Dedifferentiated amniotic fluid mesenchymal stem cell (primary cell): ENCODE results near the gene SLC17A6.
A peak's percentile ranks its signal among the peaks of the same experiment; 100 is the strongest.

Experiments used
- DNase-seq: peaks from one replicate; pipeline ENCODE4 v3.0.0-alpha.2; 2016; ENCODE audit errors: extremely low spot score

The SLC17A6 gene

DNA sequence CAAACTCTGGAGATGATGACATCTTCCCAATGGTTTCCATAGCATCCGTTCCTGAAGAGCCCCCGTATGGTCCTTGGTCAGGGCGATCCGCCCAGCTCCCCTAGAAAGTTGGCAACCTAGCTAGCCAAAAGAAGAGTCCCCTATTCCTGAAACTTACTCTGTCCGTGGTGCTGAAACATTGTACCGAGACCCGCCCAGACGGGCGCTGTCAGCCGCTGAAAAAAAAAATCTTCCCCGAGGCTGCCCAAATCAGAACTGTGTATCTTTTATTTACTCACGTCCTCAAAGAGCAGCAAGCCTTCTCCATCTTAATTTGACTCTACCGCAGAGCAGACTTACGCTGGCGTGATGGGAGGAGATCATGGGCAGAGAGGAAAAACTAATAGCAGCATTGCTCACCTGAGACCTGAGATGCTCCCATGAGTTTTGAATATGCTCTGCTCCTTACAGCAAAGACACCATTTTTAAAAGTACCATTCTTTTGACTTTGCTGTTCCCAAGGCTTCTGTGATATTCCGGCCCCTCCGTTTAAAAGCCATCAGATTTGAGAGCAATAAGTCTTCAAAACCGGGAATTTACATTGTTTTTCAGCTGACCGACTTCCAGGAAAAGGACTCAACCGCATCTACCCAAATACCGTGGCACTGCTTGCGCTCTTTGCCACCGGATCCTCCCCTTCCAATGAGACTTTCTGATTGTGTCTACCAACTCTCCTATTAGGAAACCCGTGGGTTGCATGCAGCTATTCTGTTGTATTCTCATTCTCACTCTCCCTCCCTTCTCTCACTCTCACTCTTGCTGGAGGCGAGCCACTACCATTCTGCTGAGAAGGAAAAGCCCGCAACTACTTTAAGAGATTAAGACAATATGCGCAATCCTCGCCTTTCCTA, at the start of gene SLC17A6:
Gene SLC17A6, plus strand, starts transcription at position 786 of the 890 bp plus-strand sequence. CDS start 153 bp downstream, outside the sequence.
- no peak for DNase-seq

GRCh38 chr11:22302368-22302767, 35.8 kb upstream of the SLC17A6 start:
- DNase-seq: no peak

DNA sequence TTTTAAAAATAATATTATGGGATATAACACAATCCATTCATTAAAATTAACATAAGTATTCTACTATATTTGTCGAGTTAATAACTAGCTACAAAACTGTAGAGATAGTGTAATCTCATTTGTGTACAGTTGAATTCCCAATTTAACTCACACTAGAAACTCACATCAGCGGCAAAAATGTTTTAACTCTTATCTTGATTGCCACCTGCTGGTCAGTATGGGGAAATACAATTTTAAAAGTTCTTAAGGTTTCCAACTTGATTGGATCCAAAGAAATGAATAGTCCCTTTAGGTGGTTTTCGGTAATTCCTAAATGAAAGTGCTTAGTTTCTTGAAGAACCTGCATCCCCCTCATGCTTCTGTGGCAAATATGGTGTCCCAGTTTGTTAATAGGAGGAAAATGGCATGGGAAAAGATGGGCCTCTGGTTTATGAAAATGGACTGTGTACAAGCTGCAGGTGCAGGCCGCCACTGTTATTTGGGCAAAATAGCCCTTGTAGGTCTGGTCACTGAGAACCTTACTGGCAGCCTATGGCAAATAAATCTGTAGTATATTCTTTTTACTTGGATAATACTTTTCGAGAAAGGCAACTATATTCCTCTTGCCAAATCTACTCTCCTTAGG, 33.7 kb upstream of the SLC17A6 start:
- peak; percentile 38 for DNase-seq

DNA sequence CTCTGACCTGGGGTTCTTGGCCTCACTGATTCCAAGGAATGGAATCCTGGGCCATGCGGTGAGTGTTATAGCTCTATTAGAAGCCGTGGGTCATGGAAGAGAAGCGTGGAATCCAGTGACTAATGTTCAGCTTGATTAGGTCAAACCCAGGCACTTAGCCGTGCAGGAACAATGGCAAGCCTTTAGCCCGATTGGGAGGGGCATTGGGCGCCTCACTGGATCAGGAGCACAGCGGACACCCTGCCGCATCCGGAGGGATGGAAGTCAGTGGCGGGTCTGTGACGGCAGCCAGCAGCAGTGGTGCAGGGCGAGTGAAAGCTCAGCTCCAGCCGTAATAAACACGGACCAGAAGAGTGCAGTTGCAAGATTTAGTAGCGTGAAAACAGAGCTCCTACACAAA, 20.5 kb upstream of the SLC17A6 start:
- no peak for DNase-seq

DNA sequence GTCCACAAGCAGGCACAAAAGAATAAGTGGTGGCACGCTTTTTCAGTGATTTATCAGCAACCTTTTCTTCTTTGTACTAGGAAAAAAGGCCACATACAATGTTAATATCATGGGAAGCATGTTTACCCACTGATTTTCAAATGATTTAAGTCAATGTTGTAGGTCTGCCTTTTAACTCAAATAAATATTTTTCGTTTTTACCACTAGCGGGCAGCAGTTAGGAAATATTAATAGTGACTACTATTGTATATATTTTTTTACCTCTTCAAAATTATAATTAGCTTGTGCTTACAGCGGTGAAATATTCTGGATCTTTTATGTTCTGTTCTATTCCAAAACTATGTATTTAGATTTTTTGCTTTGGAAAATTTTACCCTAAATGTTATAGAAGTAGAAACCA, 6.4 kb upstream of the SLC17A6 start:
- no peak for DNase-seq

- DNase-seq: no peak
Observed at GRCh38 chr11:22336587-22336986, 1.6 kb upstream of the SLC17A6 start.

GRCh38 chr11:22339611-22340010, 1.4 kb downstream of the SLC17A6 start:
- no peak for DNase-seq

DNA sequence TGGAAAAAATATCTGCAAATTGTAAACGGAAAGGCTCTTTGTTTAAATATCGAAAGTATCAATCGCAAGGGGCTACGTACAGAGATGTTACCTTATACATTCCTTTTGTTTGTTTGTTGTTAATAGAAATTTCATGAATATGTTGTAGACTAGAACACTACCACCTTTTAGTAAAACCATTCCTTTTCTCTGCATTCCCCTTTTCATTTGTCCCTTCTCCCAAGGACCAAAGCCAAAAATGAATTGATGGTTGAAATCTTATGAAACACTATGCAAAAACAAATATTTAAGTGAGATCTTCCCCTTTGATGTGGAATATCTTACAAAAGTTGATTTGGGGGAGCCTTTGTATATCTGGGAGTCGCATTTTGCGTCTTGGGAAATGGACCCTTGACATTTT, 2.1 kb downstream of the SLC17A6 start:
- no peak for DNase-seq

- DNase-seq: no peak
Observed at GRCh38 chr11:22340701-22341587, 2.8 kb downstream of the SLC17A6 start.

- DNase-seq: no peak
Observed at GRCh38 chr11:22341588-22341931, 3.4 kb downstream of the SLC17A6 start.

GRCh38 chr11:22342211-22343031, 4.2 kb downstream of the SLC17A6 start:
- DNase-seq: no peak

DNA sequence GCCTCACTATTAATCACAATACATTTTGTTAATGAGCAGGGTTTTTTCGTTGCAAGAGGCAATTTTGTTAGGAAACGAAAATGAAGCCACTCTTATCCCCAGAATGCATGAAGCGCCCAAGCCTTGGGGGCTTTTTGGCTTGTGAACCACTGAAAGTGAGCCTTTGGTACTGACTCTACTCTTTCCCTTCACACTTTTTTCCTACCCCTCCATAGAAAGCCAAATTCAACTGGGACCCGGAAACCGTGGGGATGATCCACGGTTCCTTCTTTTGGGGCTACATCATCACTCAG, 4.8 kb downstream of the SLC17A6 start:
- DNase-seq: no peak

DNA sequence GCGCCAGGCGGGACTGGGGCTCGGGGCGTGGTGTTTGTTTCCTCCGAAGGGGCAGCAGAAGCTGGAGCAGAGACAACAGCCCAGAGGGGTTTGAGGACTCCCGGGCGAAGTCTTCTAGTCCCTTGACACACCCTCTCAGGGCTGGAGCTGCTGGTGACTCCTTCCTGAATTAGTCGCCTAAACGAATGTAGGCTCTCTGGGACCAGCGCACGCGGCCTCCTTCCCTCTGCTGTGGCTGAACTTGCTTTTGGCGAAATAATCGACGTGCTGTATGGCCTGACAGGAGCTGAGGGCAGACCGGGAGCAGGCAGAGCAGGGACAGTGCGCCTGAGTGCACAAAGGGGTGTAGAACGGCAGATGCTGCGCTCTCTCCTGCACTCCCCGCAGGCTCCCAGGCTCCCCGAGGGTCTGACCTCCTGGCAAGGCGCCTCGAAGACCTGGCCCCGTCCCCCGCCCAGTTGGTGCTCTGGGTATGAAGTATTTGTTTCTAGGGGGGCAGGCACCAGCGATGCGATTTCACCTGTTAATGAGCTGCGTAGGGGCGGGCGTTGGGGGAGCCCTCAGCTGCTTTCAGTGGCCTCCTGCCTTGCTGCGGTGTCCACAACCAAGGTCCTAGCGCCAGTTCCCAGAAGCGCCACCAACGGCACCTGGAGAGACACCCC, 5.3 kb downstream of the SLC17A6 start:
- DNase-seq: no peak

- DNase-seq: no peak
Observed at GRCh38 chr11:22344081-22344480, 5.9 kb downstream of the SLC17A6 start.

GRCh38 chr11:22346282-22346681, 8.1 kb downstream of the SLC17A6 start:
- DNase-seq: no peak

DNA sequence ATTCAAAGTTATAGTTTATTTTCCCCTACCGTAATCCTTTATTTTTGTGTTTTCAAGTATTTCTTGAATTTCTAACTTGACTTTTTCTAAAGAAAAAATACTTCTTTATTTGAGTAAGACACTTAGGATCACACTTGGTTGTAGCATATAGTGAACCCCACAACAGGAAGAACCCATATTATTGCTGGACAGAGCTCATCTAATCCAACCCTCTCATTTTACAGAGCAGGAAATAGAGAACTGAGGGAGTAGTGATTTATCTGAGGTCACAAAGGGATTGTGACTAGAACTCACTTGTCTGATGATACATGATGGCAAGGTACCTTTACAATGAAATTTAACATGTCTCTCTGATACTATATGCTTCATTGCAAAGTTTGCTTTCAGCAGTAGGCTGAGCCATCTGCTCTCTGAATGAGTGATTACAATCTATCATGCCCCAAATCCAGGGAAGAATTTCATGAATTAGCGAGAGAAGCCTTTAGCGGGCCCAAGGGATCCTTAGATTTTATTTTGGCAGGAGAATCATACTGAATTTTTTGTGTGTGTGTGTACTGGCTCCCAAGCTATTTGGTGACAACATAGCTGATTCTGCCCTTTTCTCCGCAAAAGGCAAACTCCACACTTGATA, 9.8 kb downstream of the SLC17A6 start:
- no peak for DNase-seq

DNA sequence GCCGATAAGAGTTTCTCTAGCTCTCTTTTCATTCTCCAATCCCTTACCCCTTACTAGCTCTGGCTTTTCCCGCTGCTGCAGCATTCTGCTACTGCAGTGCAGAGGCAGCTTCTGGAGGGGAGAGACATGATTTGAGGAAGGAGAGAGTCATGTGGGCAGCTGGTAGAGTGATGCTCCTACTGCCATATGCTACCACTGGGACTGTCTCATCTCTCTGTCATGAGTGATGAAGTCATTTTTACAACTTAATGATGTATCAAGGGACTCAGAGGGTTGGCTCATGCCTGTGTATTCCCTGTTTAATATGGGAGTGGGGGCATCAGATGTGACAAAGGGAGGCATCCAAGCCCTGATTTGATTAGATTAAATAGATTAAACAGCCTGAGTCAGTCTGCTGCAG, 11.3 kb downstream of the SLC17A6 start:
- DNase-seq: no peak

- no peak for DNase-seq
Observed at GRCh38 chr11:22359295-22359694, 21.1 kb downstream of the SLC17A6 start.

- DNase-seq: no peak
Observed at GRCh38 chr11:22371160-22371559, 33.0 kb downstream of the SLC17A6 start.

DNA sequence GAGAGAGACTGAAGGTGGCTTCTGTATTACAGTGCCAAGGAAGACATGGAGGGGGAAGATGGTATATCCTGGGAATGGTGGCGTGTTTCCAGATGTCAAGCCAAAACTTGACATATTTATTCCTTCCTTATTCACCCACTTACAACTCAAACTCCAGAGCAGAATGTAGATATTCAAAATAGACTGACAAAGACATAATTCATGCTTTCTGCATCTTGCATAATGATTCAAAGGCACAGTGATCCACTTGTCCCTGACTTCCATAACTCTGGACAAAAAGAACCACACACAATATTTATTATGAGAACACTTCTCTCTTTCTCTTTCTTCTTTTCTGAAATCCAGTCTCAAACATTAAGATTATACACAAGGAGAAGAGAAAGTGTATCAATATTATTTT, 48.9 kb downstream of the SLC17A6 start:
- no peak for DNase-seq
